22Rv1 (cell line): ENCODE results near the gene RAB11A.

Experiments
- ZFX ChIP-seq: fragments of 450-650 bp; IDR thresholded peaks from 2 replicates; pipeline ENCODE4 v1.6.1; 2017; ENCODE audit warnings: antibody characterized with exemption, borderline replicate concordance
- TF ChIP-seq, protein P1 (sequence below): fragments of 450-650 bp; IDR thresholded peaks from 2 replicates; pipeline ENCODE4 v1.5.1; 2017; ENCODE audit warnings: mild to moderate bottlenecking

DNA sequence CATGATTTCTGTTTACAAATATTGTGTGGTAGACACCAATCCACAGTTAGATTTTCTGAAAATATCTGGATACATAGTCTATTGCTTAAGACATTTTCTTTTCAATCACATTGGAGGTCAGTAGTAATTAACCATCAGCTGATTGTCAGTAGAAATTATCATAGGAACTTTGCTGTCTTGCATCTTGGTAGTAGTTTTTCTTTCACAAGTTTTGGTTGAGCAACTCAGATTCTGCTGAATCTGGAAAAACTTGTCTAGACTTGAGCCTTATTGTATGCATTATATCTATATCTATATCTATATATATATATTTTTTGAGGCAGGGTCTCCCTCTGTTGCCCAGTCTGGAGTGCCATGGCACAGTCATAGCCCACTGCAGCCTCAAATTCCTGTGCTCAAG, 4.0 kb downstream of the RAB11A start:
- TF ChIP-seq, protein P1, sequence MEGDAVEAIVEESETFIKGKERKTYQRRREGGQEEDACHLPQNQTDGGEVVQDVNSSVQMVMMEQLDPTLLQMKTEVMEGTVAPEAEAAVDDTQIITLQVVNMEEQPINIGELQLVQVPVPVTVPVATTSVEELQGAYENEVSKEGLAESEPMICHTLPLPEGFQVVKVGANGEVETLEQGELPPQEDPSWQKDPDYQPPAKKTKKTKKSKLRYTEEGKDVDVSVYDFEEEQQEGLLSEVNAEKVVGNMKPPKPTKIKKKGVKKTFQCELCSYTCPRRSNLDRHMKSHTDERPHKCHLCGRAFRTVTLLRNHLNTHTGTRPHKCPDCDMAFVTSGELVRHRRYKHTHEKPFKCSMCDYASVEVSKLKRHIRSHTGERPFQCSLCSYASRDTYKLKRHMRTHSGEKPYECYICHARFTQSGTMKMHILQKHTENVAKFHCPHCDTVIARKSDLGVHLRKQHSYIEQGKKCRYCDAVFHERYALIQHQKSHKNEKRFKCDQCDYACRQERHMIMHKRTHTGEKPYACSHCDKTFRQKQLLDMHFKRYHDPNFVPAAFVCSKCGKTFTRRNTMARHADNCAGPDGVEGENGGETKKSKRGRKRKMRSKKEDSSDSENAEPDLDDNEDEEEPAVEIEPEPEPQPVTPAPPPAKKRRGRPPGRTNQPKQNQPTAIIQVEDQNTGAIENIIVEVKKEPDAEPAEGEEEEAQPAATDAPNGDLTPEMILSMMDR = no peak
- TF ChIP-seq ZFX = no peak
